KMS-11 (cell line): Measurements from ENCODE around the gene ANO9.

Experiments used
- H2AFZ ChIP-seq: fragments of 200-600 bp; sonication (generic); 2 replicates; pipeline ENCODE4 v1.6.1; 2016; ENCODE audit warnings: antibody characterized with exemption, mixed run types, low read depth
- H3K27ac ChIP-seq: fragments of 200-600 bp; sonication (generic); 2 replicates; pipeline ENCODE4 v1.6.1; 2016; ENCODE audit warnings: mild to moderate bottlenecking, mixed run types
- H3K27me3 ChIP-seq: fragments of 200-600 bp; sonication (generic); 2 replicates; pipeline ENCODE4 v1.6.1; 2017; ENCODE audit warnings: mild to moderate bottlenecking, low read depth, mixed run types, moderate library complexity; ENCODE audit not compliant: insufficient read depth
- H3K36me3 ChIP-seq: fragments of 200-600 bp; sonication (generic); 2 replicates; pipeline ENCODE4 v1.6.1; 2017; ENCODE audit warnings: mild to moderate bottlenecking, mixed run types; ENCODE audit not compliant: insufficient read depth
- H3K4me1 ChIP-seq: fragments of 200-600 bp; sonication (generic); 2 replicates; pipeline ENCODE4 v1.6.1; 2016; ENCODE audit warnings: mild to moderate bottlenecking, low read depth, mixed run types; ENCODE audit not compliant: poor library complexity, severe bottlenecking
- H3K4me2 ChIP-seq: fragments of 200-600 bp; sonication (generic); 2 replicates; pipeline ENCODE4 v1.7.0; 2016; ENCODE audit warnings: mild to moderate bottlenecking, mixed run types
- H3K4me3 ChIP-seq: fragments of 200-600 bp; sonication (generic); IDR thresholded peaks from 2 replicates; pipeline ENCODE4 v1.6.1; 2017; ENCODE audit warnings: low read depth, low read length, mixed read lengths; ENCODE audit not compliant: insufficient read depth
- H3K79me2 ChIP-seq: fragments of 200-600 bp; sonication (generic); 2 replicates; pipeline ENCODE4 v1.6.1; 2016; ENCODE audit warnings: low read depth, mixed run types; ENCODE audit not compliant: insufficient read depth
- H3K9ac ChIP-seq: fragments of 200-600 bp; sonication (generic); 2 replicates; pipeline ENCODE4 v1.6.1; 2016; ENCODE audit warnings: mild to moderate bottlenecking, mixed run types
- H4K20me1 ChIP-seq: fragments of 200-600 bp; sonication (generic); 2 replicates; pipeline ENCODE4 v1.6.1; 2016; ENCODE audit warnings: mild to moderate bottlenecking, mixed run types; ENCODE audit not compliant: insufficient read depth
- TF ChIP-seq, protein P1 (sequence below): fragments of 200-600 bp; sonication (generic); conservative IDR thresholded peaks from 2 replicates; pipeline ENCODE4 v1.6.1; 2017; ENCODE audit warnings: low read depth, mild to moderate bottlenecking, antibody characterized with exemption, low read length, moderate library complexity, mixed read lengths

The ANO9 gene

DNA sequence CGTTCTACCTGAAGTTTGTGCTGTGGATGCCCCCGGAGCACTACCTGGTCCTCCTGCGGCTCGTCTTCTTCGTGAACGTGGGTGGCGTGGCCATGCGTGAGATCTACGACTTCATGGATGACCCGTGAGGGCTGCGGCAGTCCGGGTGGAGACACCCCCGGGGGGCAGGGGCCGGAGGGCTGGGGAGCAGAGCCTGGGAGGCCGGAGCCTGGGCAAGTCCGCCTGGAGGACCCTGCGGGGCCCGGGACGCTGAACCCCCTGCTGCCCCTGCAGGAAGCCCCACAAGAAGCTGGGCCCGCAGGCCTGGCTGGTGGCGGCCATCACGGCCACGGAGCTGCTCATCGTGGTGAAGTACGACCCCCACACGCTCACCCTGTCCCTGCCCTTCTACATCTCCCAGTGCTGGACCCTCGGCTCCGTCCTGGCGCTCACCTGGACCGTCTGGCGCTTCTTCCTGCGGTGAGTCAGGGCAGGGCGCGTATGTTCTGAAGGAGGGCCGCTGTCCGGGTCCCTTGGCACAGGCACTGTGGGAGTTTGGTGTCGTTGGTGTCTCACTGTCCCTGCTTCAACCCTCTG lies 47.9 kb upstream of the ANO9 start:
- Histone ChIP-seq H3K36me3 (no peaks in the 10 kb centered on the region), H3K4me1 (no peaks in the 10 kb centered on the region), H3K4me3 (no peak overlapping the region), H3K4me2 (no peak overlapping the region), H2AFZ (no peak overlapping the region), H3K27me3 (no peaks in the 10 kb centered on the region), H3K79me2 (no peaks in the 10 kb centered on the region), H3K9ac (no peak overlapping the region), H3K27ac (no peak overlapping the region), H4K20me1 (no peaks in the 10 kb centered on the region)
- TF ChIP-seq, protein P1, sequence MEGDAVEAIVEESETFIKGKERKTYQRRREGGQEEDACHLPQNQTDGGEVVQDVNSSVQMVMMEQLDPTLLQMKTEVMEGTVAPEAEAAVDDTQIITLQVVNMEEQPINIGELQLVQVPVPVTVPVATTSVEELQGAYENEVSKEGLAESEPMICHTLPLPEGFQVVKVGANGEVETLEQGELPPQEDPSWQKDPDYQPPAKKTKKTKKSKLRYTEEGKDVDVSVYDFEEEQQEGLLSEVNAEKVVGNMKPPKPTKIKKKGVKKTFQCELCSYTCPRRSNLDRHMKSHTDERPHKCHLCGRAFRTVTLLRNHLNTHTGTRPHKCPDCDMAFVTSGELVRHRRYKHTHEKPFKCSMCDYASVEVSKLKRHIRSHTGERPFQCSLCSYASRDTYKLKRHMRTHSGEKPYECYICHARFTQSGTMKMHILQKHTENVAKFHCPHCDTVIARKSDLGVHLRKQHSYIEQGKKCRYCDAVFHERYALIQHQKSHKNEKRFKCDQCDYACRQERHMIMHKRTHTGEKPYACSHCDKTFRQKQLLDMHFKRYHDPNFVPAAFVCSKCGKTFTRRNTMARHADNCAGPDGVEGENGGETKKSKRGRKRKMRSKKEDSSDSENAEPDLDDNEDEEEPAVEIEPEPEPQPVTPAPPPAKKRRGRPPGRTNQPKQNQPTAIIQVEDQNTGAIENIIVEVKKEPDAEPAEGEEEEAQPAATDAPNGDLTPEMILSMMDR: no peak

- Histone ChIP-seq H4K20me1 (no peaks in the 10 kb centered on the region), H2AFZ (no peak overlapping the region), H3K79me2 (no peaks in the 10 kb centered on the region), H3K27me3 (no peaks in the 10 kb centered on the region), H3K27ac (no peak overlapping the region), H3K4me2 (no peak overlapping the region), H3K4me3 (no peak overlapping the region), H3K36me3 (no peaks in the 10 kb centered on the region), H3K9ac (no peak overlapping the region), H3K4me1 (no peaks in the 10 kb centered on the region)
- TF ChIP-seq, protein P1: no peak
Observed at GRCh38 chr11:488992-489391, 47.2 kb upstream of the ANO9 start.

DNA sequence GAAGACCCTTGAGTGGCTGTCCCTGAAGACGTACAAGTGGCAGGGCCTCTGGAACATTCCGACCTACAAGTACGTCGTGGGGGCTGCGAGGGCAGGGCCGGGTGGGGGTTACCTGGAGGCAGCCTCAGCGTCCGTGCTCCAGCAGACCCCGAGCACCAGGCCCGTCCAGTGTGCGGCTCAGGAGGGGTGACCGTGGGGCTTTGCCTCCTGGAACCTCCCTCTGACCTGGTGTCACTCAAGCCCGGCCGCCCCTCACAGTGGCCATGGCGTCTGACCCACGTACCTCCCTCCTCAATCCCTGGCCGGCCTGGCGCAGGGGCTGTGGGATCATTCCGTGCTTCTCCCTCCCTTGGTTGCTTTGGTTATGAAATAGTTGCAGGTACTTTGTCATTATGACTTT lies 46.8 kb upstream of the ANO9 start:
- Histone ChIP-seq H3K9ac (no peak overlapping the region), H3K4me3 (no peak overlapping the region), H3K4me2 (no peak overlapping the region), H3K27me3 (no peaks in the 10 kb centered on the region), H3K79me2 (no peaks in the 10 kb centered on the region), H4K20me1 (no peaks in the 10 kb centered on the region), H3K36me3 (no peaks in the 10 kb centered on the region), H3K27ac (no peak overlapping the region), H3K4me1 (no peaks in the 10 kb centered on the region), H2AFZ (no peak overlapping the region)
- TF ChIP-seq, protein P1: no peak

DNA sequence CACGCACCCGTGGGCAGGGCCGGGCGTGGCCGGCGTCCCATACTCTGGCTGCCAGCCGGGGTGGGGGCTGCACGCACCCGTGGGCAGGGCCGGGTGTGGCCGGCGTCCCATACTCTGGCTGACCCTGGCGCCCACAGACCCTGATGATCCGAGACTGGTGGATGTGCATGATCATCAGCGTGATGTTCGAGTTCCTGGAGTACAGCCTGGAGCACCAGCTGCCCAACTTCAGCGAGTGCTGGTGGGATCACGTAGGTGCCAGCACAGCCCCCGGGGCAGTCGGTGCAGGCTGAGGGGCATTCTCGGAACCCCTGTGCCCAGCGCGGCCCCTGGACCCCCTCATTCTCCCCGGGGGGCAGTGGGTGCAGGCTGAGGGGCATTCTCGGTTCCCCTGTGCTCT lies 46.3 kb upstream of the ANO9 start:
- Histone ChIP-seq H4K20me1 (no peaks in the 10 kb centered on the region), H2AFZ (no peak overlapping the region), H3K4me3 (no peak overlapping the region), H3K9ac (no peak overlapping the region), H3K36me3 (no peaks in the 10 kb centered on the region), H3K27me3 (no peaks in the 10 kb centered on the region), H3K79me2 (no peaks in the 10 kb centered on the region), H3K4me1 (no peaks in the 10 kb centered on the region), H3K4me2 (no peak overlapping the region), H3K27ac (no peak overlapping the region)
- TF ChIP-seq, protein P1: no peak
